Activated CD4-positive, alpha-beta T cell treated with anti-CD3 and anti-CD28 coated beads, Interleukin-2, Interleukin-4, amounts not matched to agents 100 ng/mL and 50 ng/mL, durations not matched to agents 16 hours and 8 hours (primary cell): ENCODE results near the gene KAT6B.

ENCODE experiments used
- DNase-seq: peaks from one replicate; pipeline ENCODE4 v3.0.0-alpha.2; 2020; ENCODE audit warnings: low spot score

Gene KAT6B

DNA sequence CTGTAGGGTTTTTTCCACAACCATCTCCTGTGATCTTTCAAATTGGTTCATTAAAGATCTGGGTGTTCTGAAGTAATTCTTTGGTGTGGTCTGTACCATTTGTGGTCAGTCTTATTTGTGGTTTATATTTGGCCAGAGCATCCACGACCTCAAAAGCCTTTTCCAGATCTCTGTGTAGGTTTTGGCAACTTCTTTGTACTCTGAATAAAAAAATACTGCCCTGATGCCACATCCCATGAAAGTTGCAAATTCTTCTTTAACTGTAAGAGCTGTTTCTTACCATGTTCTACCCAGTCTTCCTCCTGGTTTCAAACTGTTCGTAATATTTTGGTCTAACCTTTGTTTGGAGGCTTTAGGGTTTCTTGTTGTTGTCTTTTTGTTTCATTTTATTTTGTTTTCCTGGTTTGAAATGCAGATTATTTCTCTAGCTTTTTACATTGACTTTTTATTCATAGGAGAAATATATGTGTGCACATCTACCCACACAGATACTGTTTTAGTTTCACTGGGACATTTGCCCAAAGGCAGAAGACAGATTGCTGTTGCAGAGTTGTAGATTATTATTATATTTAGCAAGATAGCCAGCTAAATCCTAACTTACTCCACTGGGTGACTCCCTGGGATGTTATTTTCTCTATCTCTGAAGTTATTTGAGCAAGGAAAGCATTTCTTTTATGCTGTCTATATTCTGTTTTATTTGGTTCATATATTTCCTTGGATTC lies 161.8 kb downstream of the KAT6B start:
- DNase-seq, result no peak

DNA sequence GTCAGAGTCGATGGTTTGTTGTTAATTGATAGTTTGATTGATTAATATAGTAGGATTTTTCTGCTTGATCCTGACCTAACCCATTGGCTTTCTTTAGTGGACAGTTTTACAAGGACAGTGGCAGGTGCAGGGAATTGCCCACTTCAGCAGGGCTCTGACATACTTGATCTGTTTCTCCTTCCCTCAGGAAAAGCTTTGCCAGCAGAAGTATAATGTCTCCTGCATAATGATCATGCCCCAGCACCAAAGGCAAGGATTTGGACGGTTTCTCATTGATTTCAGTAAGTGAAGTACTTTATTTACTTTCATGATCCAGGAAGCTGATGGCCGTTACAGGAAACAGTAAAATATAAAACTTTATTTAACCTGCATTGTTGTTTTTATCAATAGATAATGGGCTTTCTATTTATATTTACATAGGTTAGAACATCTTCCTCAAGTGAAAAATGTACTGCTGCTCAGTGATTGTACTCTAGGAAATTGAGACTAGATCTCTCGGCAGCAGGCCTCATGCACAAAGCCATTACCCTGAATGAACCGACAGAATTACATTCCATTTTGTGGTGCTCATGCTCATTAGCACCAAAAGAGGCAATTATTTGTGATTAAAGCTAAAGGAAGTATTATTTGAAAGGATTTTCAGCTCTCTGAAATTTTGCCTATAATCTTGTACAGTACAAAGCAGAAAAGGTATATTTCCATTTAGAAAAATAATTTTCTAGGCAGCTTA lies 162.6 kb downstream of the KAT6B start:
- no peak for DNase-seq

DNA sequence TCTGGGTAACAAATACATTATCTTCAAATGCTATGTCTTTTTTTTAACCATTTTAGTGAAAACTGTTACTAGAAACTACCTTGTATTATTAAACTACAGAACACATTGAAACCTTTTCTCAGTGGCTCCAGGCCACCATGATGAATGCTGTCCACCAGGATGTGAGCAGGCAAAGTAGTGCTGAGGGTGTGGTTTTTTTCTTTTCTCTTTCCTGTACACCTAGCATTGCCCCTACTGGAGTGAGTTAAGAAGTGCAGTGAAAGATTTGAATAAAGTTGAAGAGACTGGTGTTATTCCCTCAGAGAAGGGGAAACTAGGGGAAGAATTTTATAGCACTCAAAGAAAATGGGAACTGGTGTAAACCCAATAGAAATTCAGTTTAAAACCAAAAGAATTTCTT lies 165.0 kb downstream of the KAT6B start:
- DNase-seq, result no peak

DNA sequence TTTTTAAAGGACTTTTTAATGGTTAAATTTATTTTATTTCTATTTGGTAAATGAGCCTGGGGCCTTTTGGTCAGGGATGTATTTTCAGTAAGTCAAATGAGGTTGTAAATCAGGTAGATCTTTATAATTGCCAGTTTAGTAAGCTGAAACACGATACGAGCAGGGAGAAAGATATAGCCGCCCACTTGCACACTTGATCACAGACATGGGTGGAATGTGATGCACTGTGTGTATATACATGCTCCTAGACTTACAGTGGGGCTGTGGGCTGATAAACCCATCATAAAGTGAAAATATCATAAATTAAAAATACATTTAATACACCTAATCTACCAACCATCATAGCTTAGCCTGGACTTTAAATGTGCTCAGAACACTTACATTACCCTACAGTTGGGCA lies 165.7 kb downstream of the KAT6B start:
- no peak for DNase-seq

DNA sequence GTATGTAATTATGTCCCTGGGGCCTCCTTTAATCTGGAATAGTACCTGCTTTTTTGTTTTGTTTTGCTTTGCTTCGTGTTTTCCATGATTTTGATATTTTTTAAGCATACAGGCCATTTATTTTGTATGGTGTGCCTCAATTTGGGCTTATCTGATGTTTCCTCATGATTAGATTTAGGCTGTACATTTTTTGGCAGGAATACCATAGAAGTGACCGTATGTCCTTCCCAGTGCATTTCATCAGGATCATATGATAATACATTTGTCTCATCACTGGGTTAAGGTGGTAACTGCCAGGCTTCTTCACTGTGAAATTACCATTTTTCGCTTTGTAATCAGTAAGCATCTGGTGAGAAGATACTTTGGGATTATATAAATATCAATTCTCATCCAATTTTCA lies 167.2 kb downstream of the KAT6B start:
- DNase-seq, result no peak

DNA sequence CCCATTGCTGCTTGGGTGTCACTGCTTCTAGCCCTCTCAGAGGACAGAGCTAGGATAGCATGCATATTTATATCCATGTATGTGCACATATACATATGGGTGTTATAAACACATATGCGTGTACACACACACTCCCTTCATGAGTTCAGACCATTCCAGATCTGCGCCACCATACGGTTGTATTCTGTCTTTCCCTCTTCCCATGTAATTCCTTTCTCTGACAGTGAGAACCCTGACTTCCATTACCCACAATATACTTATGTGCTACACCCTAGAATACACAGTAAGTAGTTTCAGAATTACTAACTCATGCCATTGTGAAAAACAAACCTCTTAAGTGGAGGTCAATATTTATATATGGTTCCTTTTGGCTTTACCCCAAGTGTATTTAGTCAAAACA lies 168.5 kb downstream of the KAT6B start:
- DNase-seq, result no peak

DNA sequence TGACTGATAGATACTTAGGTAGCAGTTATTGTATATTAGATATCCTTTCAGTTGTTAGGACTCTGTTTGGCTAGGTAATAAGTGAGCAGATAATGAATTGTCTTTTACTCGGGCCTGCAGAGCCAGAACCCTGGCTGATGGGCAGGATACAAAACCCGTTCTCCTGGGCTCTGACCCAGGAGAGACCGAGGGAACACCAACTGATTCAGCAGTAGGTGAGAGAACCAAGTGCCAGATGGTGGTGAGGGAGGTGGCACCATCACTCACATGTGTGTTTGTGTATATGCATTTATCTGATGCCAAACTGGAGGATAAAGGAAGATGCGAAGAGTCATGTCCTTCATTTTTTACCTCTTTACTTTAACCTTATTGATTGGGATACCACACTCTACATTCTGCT lies 169.4 kb downstream of the KAT6B start:
- DNase-seq, result no peak

DNA sequence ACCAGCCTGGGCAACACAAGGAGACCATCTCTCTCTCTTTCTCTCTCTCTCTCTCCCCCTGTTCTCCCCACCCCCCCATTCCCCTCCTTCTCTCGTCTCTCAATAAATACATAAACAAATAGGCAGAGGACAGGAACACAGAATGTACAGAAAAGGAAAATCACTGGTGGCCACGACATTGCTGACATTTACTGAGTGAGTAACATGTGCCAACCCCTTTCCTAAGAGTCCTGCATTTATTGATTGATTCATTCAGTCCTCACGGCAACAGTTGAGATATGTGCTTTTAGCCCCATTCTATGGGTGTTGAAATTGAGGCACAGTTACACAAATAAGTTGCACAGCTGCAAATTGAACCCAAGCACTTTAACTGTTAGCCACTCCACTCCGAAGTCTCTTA lies 170.8 kb downstream of the KAT6B start:
- no peak for DNase-seq

DNA sequence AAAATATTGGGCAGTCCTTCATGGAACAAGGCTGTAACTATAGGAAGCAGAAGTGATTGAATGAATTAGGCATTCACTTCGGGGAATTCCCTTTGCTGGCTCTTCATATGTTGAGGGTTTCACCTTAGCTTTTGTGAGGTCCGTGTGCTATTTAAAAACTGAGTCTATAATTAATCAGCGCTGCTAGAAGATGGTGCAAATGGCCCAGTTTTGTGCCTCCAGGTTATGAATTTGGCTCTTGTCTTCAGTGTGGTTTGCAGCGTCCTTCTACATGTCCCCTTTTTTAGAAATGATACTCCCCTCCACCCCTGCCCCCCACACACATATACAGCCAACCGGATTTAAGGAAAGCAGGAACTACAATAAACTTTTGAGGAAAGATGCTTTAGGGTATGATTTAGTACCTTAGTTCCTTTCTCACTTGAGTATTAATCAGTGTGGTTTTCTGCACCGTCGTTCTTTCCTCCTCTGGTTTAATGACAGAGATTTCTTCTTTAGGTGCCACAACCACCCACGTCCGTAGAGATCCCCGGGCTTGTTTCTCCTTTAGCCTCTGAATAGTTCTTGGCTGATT lies 174.4 kb downstream of the KAT6B start:
- no peak for DNase-seq

DNA sequence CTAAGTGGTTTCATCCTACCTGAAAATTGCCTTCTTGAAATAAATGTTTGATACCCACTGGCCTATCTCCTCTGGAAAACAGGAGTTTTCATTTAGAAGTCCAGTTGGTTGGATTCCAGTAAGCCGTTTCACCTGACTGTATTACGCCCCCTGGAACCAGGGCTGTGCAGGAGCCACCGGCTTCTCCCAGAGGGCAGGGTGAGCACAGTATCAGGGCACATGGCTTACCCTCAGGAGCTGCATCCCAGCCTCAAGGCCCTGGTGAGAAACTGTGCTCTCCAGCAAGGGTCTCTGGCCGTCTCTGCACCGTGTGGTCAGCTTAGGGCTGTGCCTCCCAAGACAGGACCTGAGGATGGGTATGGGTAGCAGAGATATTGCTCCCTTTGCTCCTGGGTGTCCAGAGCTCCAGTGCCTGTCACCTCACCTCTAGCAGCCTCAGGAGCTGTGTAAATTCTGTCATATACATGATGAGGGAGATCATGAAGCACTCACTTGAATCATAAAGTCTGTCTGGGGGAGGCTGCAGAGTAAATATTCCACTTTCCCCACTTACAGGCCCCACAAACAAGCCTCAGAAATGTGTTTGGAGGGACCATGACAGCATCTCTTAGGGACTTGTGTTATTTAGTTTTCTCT lies 175.4 kb downstream of the KAT6B start:
- DNase-seq, result no peak

DNA sequence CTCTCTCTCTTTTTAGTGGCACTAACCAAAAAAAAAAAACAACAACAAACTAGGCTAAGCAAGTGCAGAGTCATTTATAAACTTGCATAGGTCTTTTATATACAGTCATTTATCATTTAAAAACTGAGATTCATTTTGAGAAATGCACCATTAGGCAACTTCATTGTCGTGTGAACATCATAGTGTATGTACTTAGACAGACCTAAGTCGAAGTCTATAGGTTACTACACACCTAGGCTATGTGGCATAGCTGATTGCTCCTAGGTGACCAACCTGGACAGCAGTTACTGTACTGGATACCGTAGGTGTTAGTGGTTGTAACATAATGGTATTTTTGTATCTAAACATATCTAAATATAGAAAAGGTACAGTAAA lies 175.9 kb downstream of the KAT6B start:
- no peak for DNase-seq

DNA sequence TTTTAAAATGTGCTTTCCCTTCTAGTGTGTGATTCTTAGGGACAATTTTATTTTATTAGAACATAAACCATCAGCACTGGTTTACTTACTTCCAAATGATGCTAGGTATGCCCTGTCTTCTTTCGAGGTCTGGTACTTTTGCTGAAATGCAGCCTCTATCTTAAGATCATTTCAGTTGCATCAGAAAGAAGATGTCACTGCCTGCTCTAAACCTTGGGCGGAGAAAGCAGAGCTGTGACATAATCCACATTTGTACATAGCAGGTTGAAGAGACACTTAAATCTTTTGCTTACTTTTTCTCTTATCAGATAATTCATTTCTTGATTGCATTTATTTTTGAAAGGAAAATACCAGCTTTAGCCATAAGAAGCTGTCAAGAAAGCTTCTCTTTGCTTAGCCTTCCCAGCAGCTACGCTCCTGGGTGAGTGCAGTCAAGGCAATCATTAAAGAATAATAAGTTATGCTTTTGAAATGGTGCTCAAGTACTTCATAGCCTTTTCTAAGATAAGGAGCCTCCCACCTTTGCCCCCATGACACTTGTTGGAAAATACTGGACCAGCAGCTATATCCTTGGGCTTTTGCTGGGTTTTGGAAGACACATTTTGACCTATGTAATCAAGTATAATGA lies 176.7 kb downstream of the KAT6B start:
- no peak for DNase-seq

DNA sequence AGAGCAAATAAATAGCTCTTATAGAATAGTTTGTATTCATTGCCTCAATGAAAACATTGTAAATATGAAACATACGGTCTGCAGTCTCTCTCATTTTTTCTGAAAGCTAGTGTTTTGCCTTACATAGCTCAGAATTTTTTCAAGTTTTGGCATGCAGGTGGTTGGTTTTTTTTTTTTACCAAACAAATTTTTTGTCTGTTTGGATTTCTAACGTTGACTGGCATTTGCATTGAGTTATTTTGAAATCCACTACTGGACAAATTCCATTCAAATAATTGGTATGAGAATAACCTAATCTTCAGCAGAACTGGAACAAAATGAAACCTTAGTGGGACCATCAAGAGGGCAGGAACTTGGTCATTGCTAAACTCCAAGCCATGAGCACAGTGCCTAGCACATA lies 177.5 kb downstream of the KAT6B start:
- DNase-seq, result no peak

DNA sequence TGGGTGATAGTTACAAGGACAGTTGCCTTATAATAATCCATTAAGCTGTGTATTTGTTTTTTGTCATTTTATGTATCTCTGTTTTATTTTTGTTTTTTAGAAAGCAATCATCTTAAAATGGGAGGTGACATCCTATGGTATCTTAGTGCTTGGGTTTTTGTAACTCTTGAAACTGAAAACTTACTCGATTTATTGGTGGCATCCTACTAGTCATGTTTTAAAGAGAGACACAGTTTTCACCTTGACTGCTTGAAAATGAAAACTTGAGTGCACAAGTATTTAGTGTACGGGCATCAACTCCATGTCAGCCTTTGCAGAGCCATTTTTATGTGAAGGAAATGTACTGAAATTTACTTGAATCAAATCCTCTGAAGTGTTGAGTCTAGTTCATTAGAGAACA lies 181.2 kb downstream of the KAT6B start:
- DNase-seq, result no peak

DNA sequence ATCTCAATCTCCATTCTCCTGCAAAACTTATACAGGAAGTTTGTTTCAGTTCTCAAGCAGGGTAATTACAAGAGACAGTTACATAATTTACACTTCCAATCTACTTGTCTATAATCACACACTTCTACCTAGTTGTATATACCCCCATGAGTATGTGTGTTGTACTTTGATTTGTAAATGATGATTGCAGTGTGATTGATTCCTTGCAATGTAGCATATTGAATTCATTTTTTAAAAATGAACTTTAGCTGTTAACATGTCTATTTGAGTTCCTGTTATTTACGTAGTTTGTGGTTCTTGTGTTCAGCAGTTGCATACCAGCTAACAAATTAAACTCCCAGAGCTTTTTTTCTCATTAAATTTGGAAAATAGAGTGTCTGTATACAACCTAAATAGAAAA lies 182.6 kb downstream of the KAT6B start:
- DNase-seq, result no peak

DNA sequence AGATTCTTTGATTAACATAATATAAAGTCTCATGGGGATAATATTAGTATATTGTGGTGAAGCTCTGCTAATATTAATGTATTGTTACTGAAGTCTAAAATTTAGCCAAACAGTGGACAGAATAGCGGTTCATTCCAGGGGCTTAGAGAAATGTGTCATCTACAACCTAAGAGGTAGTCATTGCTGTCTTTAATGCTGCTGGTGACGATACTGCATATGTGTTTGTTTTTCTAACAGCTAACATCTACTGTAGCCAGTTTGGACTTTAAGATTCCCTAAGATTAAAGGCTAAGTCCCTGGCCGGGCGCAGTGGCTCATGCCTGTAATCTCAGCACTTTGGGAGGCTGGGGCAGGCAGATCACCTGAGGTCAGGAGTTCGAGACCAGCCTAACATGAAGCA lies 183.0 kb downstream of the KAT6B start:
- no peak for DNase-seq

DNA sequence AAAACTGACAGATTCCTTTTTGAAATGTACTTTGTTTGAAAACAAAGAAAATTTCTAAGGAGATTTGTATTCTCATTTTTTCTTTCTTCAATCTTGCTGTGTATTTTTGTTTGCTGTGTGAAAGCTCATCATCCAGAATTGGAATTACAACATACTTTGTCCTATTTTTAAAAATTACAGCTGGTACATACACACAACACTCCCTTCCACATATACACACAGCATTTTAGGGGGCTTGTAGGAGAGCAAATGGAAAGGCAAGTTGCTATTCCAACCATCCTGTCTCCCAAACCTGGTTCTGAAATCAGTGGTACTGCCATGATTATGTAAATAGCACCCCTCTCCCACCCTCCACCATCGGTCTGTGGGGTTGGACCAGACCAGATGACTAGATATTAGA lies 184.0 kb downstream of the KAT6B start:
- DNase-seq, result no peak

DNA sequence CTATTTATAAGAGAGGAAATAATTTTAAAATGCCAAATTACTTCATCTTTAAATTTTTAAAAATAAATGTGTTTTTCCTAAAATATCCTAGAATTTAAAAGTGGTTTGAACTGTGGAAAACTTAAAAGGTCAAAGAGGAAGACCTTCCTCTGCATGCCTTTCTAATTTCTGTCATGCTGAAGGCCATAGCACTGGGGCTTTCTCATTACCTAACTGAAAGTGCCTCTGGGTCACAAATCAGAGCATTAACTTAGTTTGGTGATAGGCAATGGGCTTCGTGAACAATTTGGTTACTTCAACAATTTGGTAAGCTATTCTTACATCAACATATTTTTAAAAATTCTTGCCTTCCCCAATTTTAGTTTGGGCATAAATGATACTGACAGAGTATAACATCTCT lies 184.8 kb downstream of the KAT6B start:
- no peak for DNase-seq

DNA sequence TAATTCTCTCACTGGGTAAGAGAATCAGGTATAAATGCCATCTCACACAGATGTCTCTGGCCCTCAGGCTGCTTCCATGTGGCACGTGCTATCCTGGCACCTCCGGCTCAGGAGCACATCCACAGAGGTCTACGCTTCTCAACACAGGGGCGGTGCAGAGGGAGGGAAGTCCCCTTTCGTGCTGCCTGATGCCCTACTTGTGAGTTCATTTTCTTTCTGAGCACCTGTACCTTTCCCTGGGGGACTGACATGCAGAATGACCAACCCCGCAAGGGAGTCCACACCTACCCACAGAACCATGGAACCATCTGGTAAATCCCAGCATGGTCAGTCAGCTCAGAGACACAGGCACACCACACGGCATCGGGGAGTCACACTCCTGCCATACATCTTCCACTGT lies 186.1 kb downstream of the KAT6B start:
- DNase-seq, result no peak

DNA sequence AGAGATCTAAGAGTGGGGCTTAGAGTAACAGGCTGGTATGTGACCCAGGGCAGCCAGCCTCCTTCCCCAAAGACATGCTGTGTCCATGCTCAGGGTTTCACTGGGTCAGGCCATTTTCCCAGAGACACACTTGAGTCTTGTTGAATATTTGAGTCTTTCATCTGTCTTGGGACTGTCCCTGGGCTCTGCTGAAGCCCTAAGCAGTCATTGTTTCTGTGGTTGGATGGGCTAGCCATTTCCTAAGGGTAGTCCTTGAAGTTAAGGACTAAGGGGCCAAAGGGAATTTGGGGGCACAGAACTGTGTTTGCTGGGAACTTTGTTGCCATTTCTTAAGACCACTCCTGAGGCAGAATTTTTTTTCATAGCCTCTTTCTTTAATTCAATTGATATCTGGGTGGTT lies 186.6 kb downstream of the KAT6B start:
- no peak for DNase-seq

DNA sequence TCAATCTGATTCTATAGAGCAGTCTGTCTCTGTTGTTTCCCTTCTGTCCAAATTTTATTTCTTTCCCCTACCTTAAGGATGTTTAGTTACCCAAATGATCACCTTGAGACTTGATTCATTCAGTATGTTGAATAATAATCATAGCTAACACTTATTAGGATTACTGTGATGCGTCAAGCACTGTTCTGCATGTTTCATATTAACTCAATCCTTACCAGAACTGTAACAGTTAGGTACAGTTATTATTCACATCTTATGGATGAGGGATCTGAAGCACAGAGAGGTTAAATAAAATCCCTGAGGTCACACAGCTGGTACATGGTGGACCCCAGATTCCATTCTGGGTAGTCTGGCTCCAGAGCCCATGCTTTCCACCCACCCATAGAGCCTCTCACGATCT lies 187.1 kb downstream of the KAT6B start:
- DNase-seq, result no peak

DNA sequence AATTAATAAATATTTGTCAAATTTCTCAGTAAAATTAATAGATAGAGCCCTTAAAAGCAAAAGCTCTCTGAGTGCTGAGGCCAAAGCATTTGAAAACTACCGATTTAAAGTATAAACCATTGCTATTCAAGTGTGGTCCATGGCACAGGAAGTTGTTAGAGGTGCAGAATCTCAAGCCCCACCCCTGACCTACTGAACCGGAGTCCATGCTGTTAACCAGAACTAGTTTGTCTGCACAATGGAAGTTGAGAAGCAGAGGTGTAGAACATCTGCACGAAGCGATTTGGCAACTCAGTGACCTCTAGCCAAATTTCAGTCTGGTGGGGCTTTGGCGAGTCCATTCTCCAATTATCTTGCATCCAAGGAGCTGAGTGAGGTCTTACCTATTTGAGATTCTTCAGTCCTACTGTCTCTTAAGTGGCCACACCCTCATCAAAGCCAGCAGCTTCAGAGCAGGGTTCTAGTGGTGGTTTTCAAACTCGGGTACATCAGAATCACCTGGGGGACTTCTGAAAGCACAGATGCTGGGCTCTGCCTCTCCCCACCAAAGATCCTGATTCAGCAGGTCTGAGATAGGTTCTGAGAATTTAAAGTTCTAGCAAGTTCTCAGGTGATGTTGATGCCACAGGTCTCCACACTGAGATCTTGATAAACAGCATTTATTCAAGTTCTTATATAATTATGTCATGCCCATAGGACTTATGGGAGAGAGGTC lies 188.3 kb downstream of the KAT6B start:
- DNase-seq, result no peak
